ENCODE results near the gene CDC25C. TPM values are rescaled to one million over a fixed set of nuclear protein-coding genes. Genes with fewer than 3 reads are reported as not detected.

Gene CDC25C
- total RNA-seq, 1 experiment from 2014 or later = 19.3 TPM

- no peak overlapping the region for H3K9ac ChIP-seq (ENCODE audit: low read length)
- DNase-seq (ENCODE audit: low read depth, low spot score) = no peak
- H3K27me3 ChIP-seq (ENCODE audit: insufficient read depth, low read length) = no peaks in the 10 kb centered on the region
- intact Hi-C loops (cut with micrococcal nuclease) = no loop called here
- TF ChIP-seq ELF1 (IDR thresholded peaks at IDR 0.05; ENCODE audit: borderline replicate concordance, low read depth) (no peak), SP1 (IDR thresholded peaks at IDR 0.05; ENCODE audit: low read depth) (no peak), SIN3A (IDR thresholded peaks at IDR 0.05; ENCODE audit: low read depth) (no peak), YY1 (IDR thresholded peaks at IDR 0.05; ENCODE audit: extremely low read depth, insufficient replicate concordance, low read depth, low read length) (no peak), CBX3 (IDR thresholded peaks at IDR 0.05; ENCODE audit: low read depth) (no peak), ZFX (IDR thresholded peaks at IDR 0.05) (no peak)
- no peak overlapping the region for H3K4me2 ChIP-seq (ENCODE audit: low read length)
- peaks cover 38 to 53% of the 10 kb centered on the region in 2 experiments for H3K36me3 ChIP-seq (ENCODE audit: control insufficient read depth in 1 of 2, insufficient read depth in 2 of 2, low read length in 2 of 2)
- ATAC-seq = no peak
- ChIA-PET CTCF (no interaction called here), POLR2A (no interaction called here), RAD21 (ENCODE audit: low non-redundant PET in 1 of 2, low total read pairs in 2 of 2, uncharacterized antibody in 2 of 2, unreplicated experiment in 2 of 2) (no interaction called here)
- no peaks in the 10 kb centered on the region for H3K9me2 ChIP-seq (ENCODE audit: insufficient read depth)
- no peak overlapping the region for H3K27ac ChIP-seq (ENCODE audit: low read depth, low read length)
- BruUV-seq (replicated peaks) = no TSS peak
- H4K20me1 ChIP-seq (ENCODE audit: insufficient read depth) = no peaks in the 10 kb centered on the region
- no peak overlapping the region for H2AFZ ChIP-seq (ENCODE audit: low read depth, low read length, poor library complexity, severe bottlenecking)
- H3K4me3 ChIP-seq (replicated peaks in 1 of 2; ENCODE audit: low read depth in 1 of 2, low read length in 2 of 2) = no peak overlapping the region
- H3K79me2 ChIP-seq (ENCODE audit: insufficient read depth, low read length) = peaks cover 23% of the 10 kb centered on the region
- H3K9me3 ChIP-seq (ENCODE audit: control insufficient read depth in 1 of 2, insufficient read depth in 1 of 2, low read depth in 1 of 2, low read length in 2 of 2) = 0 out of 4 replicates have a peak, but pooled peaks cover 0 to under 1% of the 10 kb centered on the region in 2 experiments
- no peaks in the 10 kb centered on the region for H3K4me1 ChIP-seq (ENCODE audit: control insufficient read depth in 1 of 2, insufficient read depth in 2 of 2, low read length in 2 of 2)
Observed at GRCh38 chr5:138344887-138345622, 13.5 kb upstream of the CDC25C start.

DNA sequence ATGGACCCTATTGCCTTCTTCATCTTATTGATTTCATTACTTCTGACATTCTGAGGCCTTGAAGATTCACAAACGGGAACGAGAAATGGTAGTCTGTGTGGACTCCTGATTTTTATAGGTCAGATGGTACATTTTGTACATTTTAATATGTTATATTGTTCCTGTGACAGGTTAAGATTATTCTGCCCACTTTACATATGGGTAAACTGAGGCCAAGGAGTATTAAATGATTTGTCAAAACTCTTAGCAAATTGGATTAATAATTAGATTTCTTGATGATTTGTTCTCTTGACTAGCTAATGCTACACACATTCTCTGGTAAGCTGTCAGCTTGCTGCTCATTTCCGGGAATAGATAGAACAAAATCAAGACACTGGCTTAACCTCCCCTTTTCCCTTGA, 8.4 kb upstream of the CDC25C start:
- H3K27me3 ChIP-seq (ENCODE audit: insufficient read depth, low read length) = no peaks in the 10 kb centered on the region
- intact Hi-C loops (cut with micrococcal nuclease) = no loop called here
- H3K9me2 ChIP-seq (ENCODE audit: insufficient read depth) = no peaks in the 10 kb centered on the region
- no peak for ATAC-seq
- ChIA-PET RAD21 (ENCODE audit: low non-redundant PET in 1 of 2, low total read pairs in 2 of 2, uncharacterized antibody in 2 of 2, unreplicated experiment in 2 of 2) (no interaction called here), POLR2A (interaction anchor here (0.6 to 6.5 kb wide), 2 partner anchors 12 kb away, joined by 4 to 59 read pairs; partner anchors contain the start of gene KDM3B), CTCF (interaction anchor here (5.1 kb wide), 1 partner anchor 13 kb away, joined by 40 read pairs; the partner anchor contains the start of gene KDM3B)
- peaks cover 40% of the 10 kb centered on the region for H3K79me2 ChIP-seq (ENCODE audit: insufficient read depth, low read length)
- H3K4me3 ChIP-seq (replicated peaks in 1 of 2; ENCODE audit: low read depth in 1 of 2, low read length in 2 of 2) = no peak overlapping the region
- no peak overlapping the region for H3K27ac ChIP-seq (ENCODE audit: low read depth, low read length)
- H4K20me1 ChIP-seq (ENCODE audit: insufficient read depth) = no peaks in the 10 kb centered on the region
- peaks cover 0 to 24% of the 10 kb centered on the region in 2 experiments; a peak in 2 of 4 replicates for H3K4me1 ChIP-seq (ENCODE audit: control insufficient read depth in 1 of 2, insufficient read depth in 2 of 2, low read length in 2 of 2)
- H2AFZ ChIP-seq (ENCODE audit: low read depth, low read length, poor library complexity, severe bottlenecking) = no peak overlapping the region
- H3K36me3 ChIP-seq (ENCODE audit: control insufficient read depth in 1 of 2, insufficient read depth in 2 of 2, low read length in 2 of 2) = peaks cover 19 to 23% of the 10 kb centered on the region in 2 experiments
- no peak for DNase-seq (ENCODE audit: low read depth, low spot score)
- TF ChIP-seq ELF1 (IDR thresholded peaks at IDR 0.05; ENCODE audit: borderline replicate concordance, low read depth) (no peak), MAX (IDR thresholded peaks at IDR 0.05) (no peak)
- no TSS peak for BruUV-seq (replicated peaks)
- H3K9me3 ChIP-seq (ENCODE audit: control insufficient read depth in 1 of 2, insufficient read depth in 1 of 2, low read depth in 1 of 2, low read length in 2 of 2) = no peaks in the 10 kb centered on the region
- H3K9ac ChIP-seq (ENCODE audit: low read length) = no peak overlapping the region
- H3K4me2 ChIP-seq (ENCODE audit: low read length) = peak overlapping the region; percentile 88; the same call in 1 of the 2 replicates
